Measurements from ENCODE around the gene OVAAL.
"Not testable (repeated sequence)": the region's sequence is repeated elsewhere in the genome, so short reads cannot be mapped to it uniquely, and the experiment has no call there.

Gene OVAAL

GRCh38 chr1:180536821-180537372, 21.9 kb upstream of the OVAAL start:
- DNase-seq (ENCODE audit: low read depth, low spot score), result no peak
- no peak overlapping the region for H3K4me3 ChIP-seq (ENCODE audit: low read length)

GRCh38 chr1:180539136-180539535, 19.6 kb upstream of the OVAAL start:
- H3K4me3 ChIP-seq (ENCODE audit: low read length), result no peak overlapping the region
- no peak for DNase-seq (ENCODE audit: low read depth, low spot score)

GRCh38 chr1:180540697-180541594, 17.8 kb upstream of the OVAAL start:
- no peak overlapping the region for H3K4me3 ChIP-seq (ENCODE audit: low read length)
- no peak for DNase-seq (ENCODE audit: low read depth, low spot score)

- H3K4me3 ChIP-seq (ENCODE audit: low read length), result no peak overlapping the region
- no peak for DNase-seq (ENCODE audit: low read depth, low spot score)
These were observed 16.5 kb upstream of the OVAAL start for GRCh38 chr1:180542113-180542837.

- H3K4me3 ChIP-seq (ENCODE audit: low read length), result no peak overlapping the region
- DNase-seq (ENCODE audit: low read depth, low spot score), result no peak
These were observed 16.0 kb upstream of the OVAAL start for GRCh38 chr1:180542838-180543145.

GRCh38 chr1:180544050-180544449, 14.7 kb upstream of the OVAAL start:
- DNase-seq (ENCODE audit: low read depth, low spot score), result no peak
- H3K4me3 ChIP-seq (ENCODE audit: low read length), result no peak overlapping the region

GRCh38 chr1:180545991-180546390, 12.8 kb upstream of the OVAAL start:
- no peak for DNase-seq (ENCODE audit: low read depth, low spot score)
- H3K4me3 ChIP-seq (ENCODE audit: low read length), result no peak overlapping the region

GRCh38 chr1:180548686-180549317, 10.0 kb upstream of the OVAAL start:
- DNase-seq (ENCODE audit: low read depth, low spot score), result no peak

GRCh38 chr1:180549770-180550169, 9.0 kb upstream of the OVAAL start:
- DNase-seq (ENCODE audit: low read depth, low spot score), result not testable (repeated sequence)

More at GRCh38 chr1:180548686-180549317, 10.0 kb upstream of the OVAAL start:
- no peak overlapping the region for H3K4me3 ChIP-seq (ENCODE audit: low read length)

GRCh38 chr1:180550241-180550640, 8.5 kb upstream of the OVAAL start:
- no peak overlapping the region for H3K4me3 ChIP-seq (ENCODE audit: low read length)
- no peak for DNase-seq (ENCODE audit: low read depth, low spot score)

More at GRCh38 chr1:180549770-180550169, 9.0 kb upstream of the OVAAL start:
- not testable (repeated sequence) for H3K4me3 ChIP-seq (ENCODE audit: low read length)

GRCh38 chr1:180551997-180552396, 6.8 kb upstream of the OVAAL start:
- H3K4me3 ChIP-seq (ENCODE audit: low read length), result no peak overlapping the region
- no peak for DNase-seq (ENCODE audit: low read depth, low spot score)

GRCh38 chr1:180553046-180553445, 5.7 kb upstream of the OVAAL start:
- H3K4me3 ChIP-seq (ENCODE audit: low read length); DNase-seq (ENCODE audit: low read depth, low spot score): not testable (repeated sequence)

- DNase-seq (ENCODE audit: low read depth, low spot score), result no peak
- no peak overlapping the region for H3K4me3 ChIP-seq (ENCODE audit: low read length)
These were observed 3.4 kb upstream of the OVAAL start for GRCh38 chr1:180555411-180555810.

GRCh38 chr1:180560200-180560867, 1.6 kb downstream of the OVAAL start:
- H3K4me3 ChIP-seq (ENCODE audit: low read length), result no peak overlapping the region
- no peak for DNase-seq (ENCODE audit: low read depth, low spot score)

- no peak for DNase-seq (ENCODE audit: low read depth, low spot score)
- no peak overlapping the region for H3K4me3 ChIP-seq (ENCODE audit: low read length)
These were observed 2.3 kb downstream of the OVAAL start for GRCh38 chr1:180560868-180561600.

- H3K4me3 ChIP-seq (ENCODE audit: low read length), result no peak overlapping the region
- DNase-seq (ENCODE audit: low read depth, low spot score), result no peak
These were observed 3.9 kb downstream of the OVAAL start for GRCh38 chr1:180562640-180563025.

- no peak for DNase-seq (ENCODE audit: low read depth, low spot score)
- H3K4me3 ChIP-seq (ENCODE audit: low read length), result no peak overlapping the region
These were observed 4.5 kb downstream of the OVAAL start for GRCh38 chr1:180563026-180563827.

All from Jurkat, Clone E6-1 (cell line).